Measurements from ENCODE around the gene UBE2E2. TPM values are rescaled to one million over a fixed set of nuclear protein-coding genes. Genes with fewer than 3 reads are reported as not detected.

Gene UBE2E2
- total and polyA plus RNA-seq, 12 donors, result 19.5 to 63.8 (median 52.2) TPM

GRCh38 chr3:23283625-23284024 lies 80.5 kb downstream of the UBE2E2 start:
- 89 to 93% methylated on average over 5 of the region's 5 CpGs for WGBS, 2 donors
- no peak for DNase-seq
- intact Hi-C loops (cut with DNase I), result no loop called here
- Histone ChIP-seq H3K27ac (no peak overlapping the region), H3K27me3 (no peaks in the 10 kb centered on the region), H3K4me3 (no peak overlapping the region), H3K36me3 (no peaks in the 10 kb centered on the region), H3K4me1 (peaks cover 0 to 12% (median 0%) of the 10 kb centered on the region in 9 donors), H3K9me3 (peaks cover 0 to 20% (median 5%) of the 10 kb centered on the region in 11 donors)
- ATAC-seq, result no peak
- TF ChIP-seq CTCF (IDR thresholded peaks at IDR 0.05), result no peak

GRCh38 chr3:23288286-23288685 lies 85.2 kb downstream of the UBE2E2 start:
- H3K27me3 ChIP-seq, result no peaks in the 10 kb centered on the region
- H3K4me1 ChIP-seq, result no peaks in the 10 kb centered on the region
- no peaks in the 10 kb centered on the region for H3K36me3 ChIP-seq
- WGBS, 2 donors, result 78 to 80% methylated on average over 1 of the region's 1 CpG
- no peak overlapping the region for H3K27ac ChIP-seq
- peaks cover 0 to 20% (median 5%) of the 10 kb centered on the region in 11 donors for H3K9me3 ChIP-seq
- no peak for DNase-seq
- no peak for ATAC-seq
- intact Hi-C loops (cut with DNase I), result no loop called here
- H3K4me3 ChIP-seq, result no peak overlapping the region
- TF ChIP-seq CTCF (IDR thresholded peaks at IDR 0.05), result no peak

- ATAC-seq, result no peak
- H3K36me3 ChIP-seq, result no peaks in the 10 kb centered on the region
- no peak for DNase-seq
- no peaks in the 10 kb centered on the region for H3K27me3 ChIP-seq
- H3K27ac ChIP-seq, result no peak overlapping the region
- H3K4me3 ChIP-seq, result no peak overlapping the region
- intact Hi-C loops (cut with DNase I), result no loop called here
- H3K4me1 ChIP-seq, result no peaks in the 10 kb centered on the region
- 32 to 39% methylated on average over 2 of the region's 2 CpGs for WGBS, 2 donors
- peaks cover 0 to 20% (median 5%) of the 10 kb centered on the region in 11 donors for H3K9me3 ChIP-seq
- no peak for TF ChIP-seq CTCF (IDR thresholded peaks at IDR 0.05)
These were observed 85.6 kb downstream of the UBE2E2 start for GRCh38 chr3:23288715-23289114.

DNA sequence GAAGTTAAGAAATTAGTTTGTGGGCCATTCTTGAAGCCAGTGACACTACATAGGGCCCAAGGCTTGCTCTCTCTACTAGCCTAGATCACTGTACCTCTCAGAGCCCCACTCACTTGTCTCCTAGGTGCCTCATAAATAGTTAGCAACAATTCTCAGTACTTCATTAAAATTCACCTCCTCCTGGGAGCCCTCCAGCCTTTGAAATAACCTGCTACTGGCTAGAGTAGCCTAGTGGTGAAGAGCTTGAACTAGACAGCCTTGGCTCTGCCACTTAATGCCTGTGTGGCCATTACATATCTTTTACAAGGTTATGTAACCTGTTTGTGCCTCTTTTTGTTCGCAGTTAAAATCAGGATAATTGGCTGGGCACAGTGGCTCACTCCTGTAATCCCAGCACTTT lies 89.3 kb downstream of the UBE2E2 start:
- no peaks in the 10 kb centered on the region for H3K27me3 ChIP-seq
- peaks cover 0 to 9% (median under 1%) of the 10 kb centered on the region in 11 donors for H3K9me3 ChIP-seq
- H3K4me3 ChIP-seq, result no peak overlapping the region
- TF ChIP-seq CTCF (IDR thresholded peaks at IDR 0.05), result no peak
- intact Hi-C loops (cut with DNase I), result no loop called here
- no peaks in the 10 kb centered on the region for H3K36me3 ChIP-seq
- peaks cover 0 to 9% (median 0%) of the 10 kb centered on the region in 9 donors for H3K4me1 ChIP-seq
- no peak overlapping the region for H3K27ac ChIP-seq
- DNase-seq (no peak), ATAC-seq (no peak)
- 97 to 98% methylated on average over 1 of the region's 1 CpG for WGBS, 2 donors
